ENCODE measurements around the gene HDAC3. TPM values are rescaled to one million over a fixed set of nuclear protein-coding genes. Genes with fewer than 3 reads are reported as not detected.

HDAC3 gene
- total RNA-seq, 1 experiment from 2014 or later, result 91.9 TPM

DNA sequence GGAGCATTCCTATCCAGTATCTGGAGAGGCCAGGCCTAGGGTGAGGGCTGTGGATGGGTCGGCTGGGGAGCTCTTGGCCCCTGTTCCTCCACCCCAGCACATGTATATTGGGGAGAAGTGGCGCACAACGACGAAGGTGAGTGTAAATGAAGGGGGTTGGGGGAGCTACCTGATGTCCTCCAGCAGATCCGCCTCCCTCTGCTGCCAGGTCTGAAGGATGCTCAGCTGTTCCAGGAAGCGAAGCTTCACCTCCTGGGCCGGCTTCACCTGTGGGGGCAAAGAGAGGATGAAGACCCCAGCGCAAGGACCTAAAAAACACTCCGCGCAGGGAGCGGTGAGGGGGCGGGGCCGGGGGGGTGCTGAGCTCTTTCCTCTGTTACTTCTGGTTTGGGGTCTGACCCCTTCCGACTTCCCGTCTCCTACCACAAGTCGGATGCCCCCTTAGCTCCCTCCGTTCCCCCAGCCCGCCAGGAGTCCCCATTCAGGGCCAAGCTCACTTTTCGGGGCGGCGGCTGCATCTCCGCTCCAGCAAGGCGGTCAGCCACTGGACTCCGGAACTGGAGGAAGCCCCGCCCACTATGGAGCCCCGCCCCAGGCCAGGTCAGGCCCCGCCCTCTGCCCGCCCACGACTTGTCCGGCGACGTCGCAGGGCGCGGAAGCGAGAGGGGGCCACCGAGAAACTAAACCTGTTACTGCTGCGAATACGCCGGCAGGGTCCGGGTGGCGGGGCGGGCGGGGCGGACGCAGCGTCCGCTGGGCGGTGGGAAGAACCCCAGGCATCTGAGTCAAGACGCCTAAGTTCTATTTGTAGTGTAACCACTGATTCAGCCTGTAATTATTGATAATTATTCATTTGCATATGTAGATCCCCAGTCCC, 14.4 kb upstream of the HDAC3 start, which contains the start of gene FCHSD1:
Gene FCHSD1 (minus strand): TSS at position 568 of the 877 bp plus-strand sequence. CDS start 50 bp downstream, at position 518.
- no peaks in the 10 kb centered on the region for H3K9me2 ChIP-seq (ENCODE audit: insufficient read depth)
- peaks cover 2 to 3% of the 10 kb centered on the region in 2 experiments; a peak in 2 of 4 replicates for H3K36me3 ChIP-seq (ENCODE audit: control insufficient read depth in 1 of 2, insufficient read depth in 2 of 2, low read length in 2 of 2)
- H2AFZ ChIP-seq (ENCODE audit: low read depth, low read length, poor library complexity, severe bottlenecking), result no peak within 1 kb of the TSS
- no peaks in the 10 kb centered on the region for H3K27me3 ChIP-seq (ENCODE audit: insufficient read depth, low read length)
- H4K20me1 ChIP-seq (ENCODE audit: insufficient read depth), result no peaks in the 10 kb centered on the region
- no peak within 1 kb of the TSS; the same call in 1 of the 2 replicates for H3K27ac ChIP-seq (ENCODE audit: low read depth, low read length)
- ChIA-PET POLR2A (interaction anchor here (1.6 kb wide), 1 partner anchor 14 kb away, joined by 6 read pairs; the partner anchor contains the start of genes HDAC3 and RELL2), CTCF (interaction anchor here (1.0 to 1.7 kb wide), 5 partner anchors 9 to 318 kb away, joined by 3 to 5 read pairs (median 4); partner anchors contain the start of genes DIAPH1 and RNF14), RAD21 (ENCODE audit: low non-redundant PET in 1 of 2, low total read pairs in 2 of 2, uncharacterized antibody in 2 of 2, unreplicated experiment in 2 of 2) (no interaction called here)
- H3K4me1 ChIP-seq (ENCODE audit: control insufficient read depth in 1 of 2, insufficient read depth in 2 of 2, low read length in 2 of 2), result peaks cover 0 to 18% of the 10 kb centered on the region in 2 experiments; a peak in 2 of 4 replicates
- DNase-seq (ENCODE audit: low read depth, low spot score), result peak; percentile 65
- peak within 1 kb of the TSS; percentile 71 for H3K9ac ChIP-seq (ENCODE audit: low read length)
- peak within 1 kb of the TSS; percentile 77 to 78 for H3K4me3 ChIP-seq (replicated peaks in 1 of 2; ENCODE audit: low read depth in 1 of 2, low read length in 2 of 2)
- H3K9me3 ChIP-seq (ENCODE audit: control insufficient read depth in 1 of 2, insufficient read depth in 1 of 2, low read depth in 1 of 2, low read length in 2 of 2), result no peaks in the 10 kb centered on the region
- no TSS peak for BruUV-seq (replicated peaks)
- intact Hi-C loops (cut with micrococcal nuclease), result no loop called here
- H3K79me2 ChIP-seq (ENCODE audit: insufficient read depth, low read length), result no peaks in the 10 kb centered on the region
- peak; percentile 96 for ATAC-seq
- H3K4me2 ChIP-seq (ENCODE audit: low read length), result peak within 1 kb of the TSS; percentile 97
- peak; percentile 89 for TF ChIP-seq EGR1 (IDR thresholded peaks at IDR 0.05; ENCODE audit: low read depth)
- TF ChIP-seq, protein P1, sequence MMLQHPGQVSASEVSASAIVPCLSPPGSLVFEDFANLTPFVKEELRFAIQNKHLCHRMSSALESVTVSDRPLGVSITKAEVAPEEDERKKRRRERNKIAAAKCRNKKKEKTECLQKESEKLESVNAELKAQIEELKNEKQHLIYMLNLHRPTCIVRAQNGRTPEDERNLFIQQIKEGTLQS (IDR thresholded peaks at IDR 0.05), result no peak
- TF ChIP-seq EZH2 (IDR thresholded peaks at IDR 0.05), result no peak
- TF ChIP-seq SP1 (IDR thresholded peaks at IDR 0.05; ENCODE audit: low read depth), result peak; percentile 47; the same call in 1 of the 2 replicates
- TF ChIP-seq RAD21 (IDR thresholded peaks at IDR 0.05; ENCODE audit: low read depth), result no peak
- no peak for TF ChIP-seq SIN3A (IDR thresholded peaks at IDR 0.05; ENCODE audit: low read depth)
- TF ChIP-seq CBX3 (IDR thresholded peaks at IDR 0.05; ENCODE audit: low read depth), result no peak
- TF ChIP-seq, protein P2, sequence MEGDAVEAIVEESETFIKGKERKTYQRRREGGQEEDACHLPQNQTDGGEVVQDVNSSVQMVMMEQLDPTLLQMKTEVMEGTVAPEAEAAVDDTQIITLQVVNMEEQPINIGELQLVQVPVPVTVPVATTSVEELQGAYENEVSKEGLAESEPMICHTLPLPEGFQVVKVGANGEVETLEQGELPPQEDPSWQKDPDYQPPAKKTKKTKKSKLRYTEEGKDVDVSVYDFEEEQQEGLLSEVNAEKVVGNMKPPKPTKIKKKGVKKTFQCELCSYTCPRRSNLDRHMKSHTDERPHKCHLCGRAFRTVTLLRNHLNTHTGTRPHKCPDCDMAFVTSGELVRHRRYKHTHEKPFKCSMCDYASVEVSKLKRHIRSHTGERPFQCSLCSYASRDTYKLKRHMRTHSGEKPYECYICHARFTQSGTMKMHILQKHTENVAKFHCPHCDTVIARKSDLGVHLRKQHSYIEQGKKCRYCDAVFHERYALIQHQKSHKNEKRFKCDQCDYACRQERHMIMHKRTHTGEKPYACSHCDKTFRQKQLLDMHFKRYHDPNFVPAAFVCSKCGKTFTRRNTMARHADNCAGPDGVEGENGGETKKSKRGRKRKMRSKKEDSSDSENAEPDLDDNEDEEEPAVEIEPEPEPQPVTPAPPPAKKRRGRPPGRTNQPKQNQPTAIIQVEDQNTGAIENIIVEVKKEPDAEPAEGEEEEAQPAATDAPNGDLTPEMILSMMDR (IDR thresholded peaks at IDR 0.05 in 2 of 3, conservative IDR thresholded peaks at IDR 0.05 in 1 of 3; ENCODE audit: borderline replicate concordance in 1 of 3, insufficient read depth in 1 of 3, low read depth in 2 of 3, low read length in 2 of 3), result no peak
- no peak for TF ChIP-seq CEBPB (IDR thresholded peaks at IDR 0.05; ENCODE audit: low read depth)
- no peak for TF ChIP-seq ZNF274 (IDR thresholded peaks at IDR 0.05; ENCODE audit: low read depth, low read length)
- TF ChIP-seq POLR2A (IDR thresholded peaks at IDR 0.05; ENCODE audit: borderline replicate concordance, extremely low read depth, insufficient read depth, insufficient read length), result peak; percentile 53
- peak; percentile 6 for TF ChIP-seq YY1 (IDR thresholded peaks at IDR 0.05; ENCODE audit: extremely low read depth, insufficient replicate concordance, low read depth, low read length)
- TF ChIP-seq SRF (IDR thresholded peaks at IDR 0.05; ENCODE audit: low read depth), result no peak
- TF ChIP-seq EZH2phosphoT487 (IDR thresholded peaks at IDR 0.05; ENCODE audit: borderline replicate concordance), result no peak
- TF ChIP-seq, protein P3, sequence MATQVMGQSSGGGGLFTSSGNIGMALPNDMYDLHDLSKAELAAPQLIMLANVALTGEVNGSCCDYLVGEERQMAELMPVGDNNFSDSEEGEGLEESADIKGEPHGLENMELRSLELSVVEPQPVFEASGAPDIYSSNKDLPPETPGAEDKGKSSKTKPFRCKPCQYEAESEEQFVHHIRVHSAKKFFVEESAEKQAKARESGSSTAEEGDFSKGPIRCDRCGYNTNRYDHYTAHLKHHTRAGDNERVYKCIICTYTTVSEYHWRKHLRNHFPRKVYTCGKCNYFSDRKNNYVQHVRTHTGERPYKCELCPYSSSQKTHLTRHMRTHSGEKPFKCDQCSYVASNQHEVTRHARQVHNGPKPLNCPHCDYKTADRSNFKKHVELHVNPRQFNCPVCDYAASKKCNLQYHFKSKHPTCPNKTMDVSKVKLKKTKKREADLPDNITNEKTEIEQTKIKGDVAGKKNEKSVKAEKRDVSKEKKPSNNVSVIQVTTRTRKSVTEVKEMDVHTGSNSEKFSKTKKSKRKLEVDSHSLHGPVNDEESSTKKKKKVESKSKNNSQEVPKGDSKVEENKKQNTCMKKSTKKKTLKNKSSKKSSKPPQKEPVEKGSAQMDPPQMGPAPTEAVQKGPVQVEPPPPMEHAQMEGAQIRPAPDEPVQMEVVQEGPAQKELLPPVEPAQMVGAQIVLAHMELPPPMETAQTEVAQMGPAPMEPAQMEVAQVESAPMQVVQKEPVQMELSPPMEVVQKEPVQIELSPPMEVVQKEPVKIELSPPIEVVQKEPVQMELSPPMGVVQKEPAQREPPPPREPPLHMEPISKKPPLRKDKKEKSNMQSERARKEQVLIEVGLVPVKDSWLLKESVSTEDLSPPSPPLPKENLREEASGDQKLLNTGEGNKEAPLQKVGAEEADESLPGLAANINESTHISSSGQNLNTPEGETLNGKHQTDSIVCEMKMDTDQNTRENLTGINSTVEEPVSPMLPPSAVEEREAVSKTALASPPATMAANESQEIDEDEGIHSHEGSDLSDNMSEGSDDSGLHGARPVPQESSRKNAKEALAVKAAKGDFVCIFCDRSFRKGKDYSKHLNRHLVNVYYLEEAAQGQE (IDR thresholded peaks at IDR 0.05; ENCODE audit: low read depth), result no peak
- TF ChIP-seq, protein P4, sequence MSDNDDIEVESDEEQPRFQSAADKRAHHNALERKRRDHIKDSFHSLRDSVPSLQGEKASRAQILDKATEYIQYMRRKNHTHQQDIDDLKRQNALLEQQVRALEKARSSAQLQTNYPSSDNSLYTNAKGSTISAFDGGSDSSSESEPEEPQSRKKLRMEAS (IDR thresholded peaks at IDR 0.05), result no peak
- TF ChIP-seq, protein P5, sequence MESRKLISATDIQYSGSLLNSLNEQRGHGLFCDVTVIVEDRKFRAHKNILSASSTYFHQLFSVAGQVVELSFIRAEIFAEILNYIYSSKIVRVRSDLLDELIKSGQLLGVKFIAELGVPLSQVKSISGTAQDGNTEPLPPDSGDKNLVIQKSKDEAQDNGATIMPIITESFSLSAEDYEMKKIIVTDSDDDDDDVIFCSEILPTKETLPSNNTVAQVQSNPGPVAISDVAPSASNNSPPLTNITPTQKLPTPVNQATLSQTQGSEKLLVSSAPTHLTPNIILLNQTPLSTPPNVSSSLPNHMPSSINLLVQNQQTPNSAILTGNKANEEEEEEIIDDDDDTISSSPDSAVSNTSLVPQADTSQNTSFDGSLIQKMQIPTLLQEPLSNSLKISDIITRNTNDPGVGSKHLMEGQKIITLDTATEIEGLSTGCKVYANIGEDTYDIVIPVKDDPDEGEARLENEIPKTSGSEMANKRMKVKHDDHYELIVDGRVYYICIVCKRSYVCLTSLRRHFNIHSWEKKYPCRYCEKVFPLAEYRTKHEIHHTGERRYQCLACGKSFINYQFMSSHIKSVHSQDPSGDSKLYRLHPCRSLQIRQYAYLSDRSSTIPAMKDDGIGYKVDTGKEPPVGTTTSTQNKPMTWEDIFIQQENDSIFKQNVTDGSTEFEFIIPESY (IDR thresholded peaks at IDR 0.05; ENCODE audit: extremely low read depth, insufficient replicate concordance, low read length), result no peak
- TF ChIP-seq JUND (IDR thresholded peaks at IDR 0.05), result no peak
- TF ChIP-seq FOSL1 (IDR thresholded peaks at IDR 0.05; ENCODE audit: low read depth), result no peak
